CD4-positive, alpha-beta T cell treated with Interleukin-6 for 4 hours (primary cell): ENCODE data around the gene UNC13C.

ENCODE experiments used
- DNase-seq: peaks from one replicate; pipeline ENCODE4 v3.0.0-alpha.2; 2020; ENCODE audit warnings: mixed read lengths

Gene UNC13C

GRCh38 chr15:54026258-54026657 is 48.0 kb downstream of the UNC13C start:
- no peak for DNase-seq

- no peak for DNase-seq
Observed at GRCh38 chr15:54026891-54027290, 48.6 kb downstream of the UNC13C start.

GRCh38 chr15:54029081-54029480 is 50.8 kb downstream of the UNC13C start:
- DNase-seq: no peak

DNA sequence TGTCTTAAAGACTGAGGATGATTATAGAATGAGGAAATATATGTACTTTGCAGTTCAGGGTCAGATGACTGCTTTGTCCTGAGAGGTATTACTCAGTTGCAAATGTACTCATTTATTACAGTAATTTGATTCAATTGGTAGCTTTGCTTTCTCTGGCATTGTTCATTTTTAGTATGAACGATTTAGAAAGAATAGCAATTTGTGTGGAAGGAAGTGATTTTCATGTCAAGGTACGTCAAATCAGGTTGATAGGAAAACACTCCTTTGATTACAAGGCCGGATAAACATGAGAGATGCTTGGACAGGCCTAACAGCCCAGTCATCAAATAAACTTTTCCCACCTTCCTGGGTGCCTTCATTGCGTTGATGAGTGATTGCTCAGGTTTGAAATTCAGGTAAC is 53.8 kb downstream of the UNC13C start:
- no peak for DNase-seq

DNA sequence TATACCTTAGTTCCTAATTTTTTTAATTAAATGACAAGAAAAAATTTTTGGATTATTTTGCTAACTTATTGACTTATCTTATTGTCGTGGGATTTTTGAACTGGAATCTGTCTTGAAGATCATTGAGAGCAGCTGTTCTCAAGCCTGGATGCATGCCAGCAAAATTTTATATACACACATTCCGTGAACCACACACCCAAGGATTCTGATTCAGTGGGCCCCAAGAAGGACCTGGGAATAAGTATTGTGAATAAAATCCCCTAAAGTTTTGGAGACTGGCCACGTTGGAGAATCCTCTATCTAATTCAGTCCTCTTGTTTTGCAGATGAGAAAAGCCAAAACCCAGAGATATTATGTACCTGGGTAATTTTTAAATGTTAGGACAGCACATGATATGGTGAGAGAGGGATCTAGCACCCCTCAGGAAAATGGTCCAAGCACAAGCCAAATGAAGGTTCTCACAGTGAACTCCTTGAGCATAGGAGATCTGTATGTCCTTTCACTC is 55.2 kb downstream of the UNC13C start:
- no peak for DNase-seq

DNA sequence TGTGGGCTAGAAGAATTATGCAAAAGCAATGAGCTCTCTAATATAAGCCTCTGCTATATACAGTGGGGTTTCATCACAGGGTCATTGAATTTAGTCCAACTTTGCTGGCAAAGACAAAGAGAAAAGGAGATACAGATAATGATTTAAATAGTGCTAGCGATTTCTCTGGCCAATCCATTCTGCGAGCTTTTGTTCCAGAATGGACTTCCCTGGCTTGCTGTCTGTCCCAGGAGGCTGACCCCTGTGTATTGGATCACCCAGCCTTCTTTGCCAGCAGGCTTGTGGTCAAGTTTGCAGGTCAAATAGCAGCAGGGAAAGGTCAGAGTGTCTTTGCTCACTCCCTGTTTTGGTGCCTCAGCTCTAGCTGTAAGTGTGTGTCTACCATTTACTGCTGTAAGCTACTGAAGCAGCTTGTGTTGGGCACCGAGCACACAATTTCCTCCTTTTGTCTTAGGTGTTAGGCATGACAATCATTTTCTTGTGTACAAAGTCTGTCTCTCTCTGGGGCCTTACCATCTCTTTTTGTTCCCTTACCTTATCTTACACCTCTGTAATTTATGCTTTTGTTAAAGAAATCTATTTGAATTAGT is 55.7 kb downstream of the UNC13C start:
- DNase-seq: no peak

DNA sequence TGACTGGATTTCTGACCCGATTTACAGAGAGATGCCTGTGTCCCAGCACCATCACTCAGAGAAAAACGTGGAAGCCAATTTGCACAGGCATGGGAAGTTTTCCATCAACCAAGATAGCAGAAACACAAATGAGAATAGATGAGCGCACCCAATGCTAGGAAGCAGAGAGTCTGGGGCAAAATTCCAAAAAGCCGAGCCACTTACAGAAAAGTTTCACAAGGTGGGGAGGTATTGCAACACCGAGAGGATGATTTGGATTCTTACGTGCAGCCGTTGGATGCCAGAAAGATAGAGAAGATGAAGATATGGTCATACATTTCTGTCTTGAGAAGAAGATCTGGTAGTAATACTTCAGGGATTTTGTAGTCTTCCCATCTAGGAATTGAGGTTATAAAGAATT is 57.4 kb downstream of the UNC13C start:
- no peak for DNase-seq

DNA sequence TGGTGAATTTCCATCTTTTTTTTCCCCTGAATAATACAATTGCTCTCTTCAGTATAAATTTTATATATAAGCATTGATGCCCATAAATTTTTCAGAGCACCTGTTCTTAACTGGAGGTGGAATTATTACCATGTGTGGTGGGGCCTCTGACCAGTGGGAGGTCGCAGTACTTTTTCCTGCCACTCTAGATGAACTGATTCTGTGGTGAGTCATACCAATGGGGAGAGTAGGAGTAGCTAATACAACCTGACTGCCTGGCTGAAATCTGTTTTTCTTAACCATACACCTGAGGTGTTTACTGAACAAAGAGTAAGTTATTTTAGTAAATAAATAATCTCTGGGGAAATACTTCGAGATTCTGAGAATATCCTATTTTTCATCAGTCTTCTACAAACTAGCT is 67.2 kb downstream of the UNC13C start:
- DNase-seq: no peak

DNA sequence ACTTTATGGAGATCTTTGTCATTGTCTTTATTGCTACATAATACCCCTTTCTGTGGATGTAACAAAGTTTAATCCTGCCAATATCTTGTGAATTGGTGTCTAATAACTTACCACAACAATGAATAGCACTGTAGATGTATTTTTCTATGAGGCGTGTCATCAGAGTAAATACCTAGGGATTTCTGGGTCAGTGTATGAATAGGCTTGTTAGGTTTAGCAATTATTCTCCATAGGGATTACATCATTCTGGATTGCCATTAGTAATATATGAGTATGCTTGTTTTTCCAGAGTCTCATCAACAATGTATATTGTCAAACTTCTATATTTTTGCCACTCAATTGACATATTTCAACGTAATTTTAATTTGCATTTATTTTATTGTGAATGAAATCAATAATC is 67.9 kb downstream of the UNC13C start:
- no peak for DNase-seq

DNA sequence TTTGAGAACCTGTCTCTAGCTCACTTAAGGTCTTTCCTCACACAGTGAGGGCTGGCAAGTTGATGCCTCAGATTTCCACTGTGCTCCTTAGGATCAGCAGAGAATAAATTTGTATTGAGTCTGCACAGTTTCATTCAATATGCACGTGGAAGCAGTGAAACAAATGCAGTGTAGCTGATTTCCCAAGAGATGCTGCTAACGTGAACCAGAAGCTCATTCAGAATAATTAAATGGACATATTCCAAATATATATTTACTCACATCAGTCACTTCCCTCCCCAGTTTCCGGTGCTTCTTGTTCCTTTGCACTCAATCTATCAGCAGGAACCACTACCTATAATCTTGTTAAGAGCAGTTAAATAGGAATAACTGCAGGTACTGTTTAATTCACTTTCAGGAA is 86.1 kb downstream of the UNC13C start:
- no peak for DNase-seq

- DNase-seq: no peak
Observed at GRCh38 chr15:54066403-54066802, 88.2 kb downstream of the UNC13C start.

- no peak for DNase-seq
Observed at GRCh38 chr15:54082836-54083492, 104.7 kb downstream of the UNC13C start.

DNA sequence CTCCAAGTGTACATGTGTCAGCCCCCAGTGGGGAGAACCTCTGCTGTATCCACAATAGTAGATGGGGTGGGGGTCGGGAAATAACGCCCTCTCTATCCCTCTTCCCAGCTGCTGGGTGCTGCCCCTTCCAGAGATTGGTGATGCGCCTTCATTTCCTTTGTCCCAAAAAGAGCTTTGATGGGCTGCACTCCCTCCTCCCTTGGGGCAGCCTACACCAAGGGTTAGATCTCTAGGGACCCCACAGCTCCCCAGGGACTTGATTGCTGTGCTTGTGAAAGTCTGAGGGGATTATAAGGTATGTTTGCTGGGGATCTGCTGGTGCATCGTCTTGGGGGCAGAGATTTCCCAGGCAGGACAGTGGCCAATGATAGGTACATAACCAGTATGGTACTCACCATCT is 105.3 kb downstream of the UNC13C start:
- DNase-seq: no peak

GRCh38 chr15:54083991-54084390 is 105.8 kb downstream of the UNC13C start:
- no peak for DNase-seq

GRCh38 chr15:54088837-54089236 is 110.6 kb downstream of the UNC13C start:
- DNase-seq: no peak

GRCh38 chr15:54089776-54090175 is 111.5 kb downstream of the UNC13C start:
- no peak for DNase-seq

DNA sequence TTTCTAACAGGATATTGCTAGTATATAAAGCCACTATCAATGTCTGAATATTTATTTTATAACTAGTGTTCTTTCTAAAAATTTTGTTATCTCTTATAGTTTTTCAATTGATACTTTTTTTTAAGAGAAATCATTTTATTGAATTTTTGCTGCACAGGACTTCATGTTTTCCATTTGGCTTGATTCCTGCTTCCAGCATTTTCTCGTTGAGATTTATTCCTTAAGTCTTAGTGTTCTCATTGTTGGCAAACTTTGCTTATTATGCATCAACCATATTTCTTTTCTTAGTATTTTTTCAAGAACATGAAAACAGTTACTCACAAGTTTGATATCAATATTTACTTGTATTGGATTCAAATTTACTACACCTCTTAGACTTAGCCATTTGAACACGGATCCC is 113.4 kb downstream of the UNC13C start:
- DNase-seq: no peak

DNA sequence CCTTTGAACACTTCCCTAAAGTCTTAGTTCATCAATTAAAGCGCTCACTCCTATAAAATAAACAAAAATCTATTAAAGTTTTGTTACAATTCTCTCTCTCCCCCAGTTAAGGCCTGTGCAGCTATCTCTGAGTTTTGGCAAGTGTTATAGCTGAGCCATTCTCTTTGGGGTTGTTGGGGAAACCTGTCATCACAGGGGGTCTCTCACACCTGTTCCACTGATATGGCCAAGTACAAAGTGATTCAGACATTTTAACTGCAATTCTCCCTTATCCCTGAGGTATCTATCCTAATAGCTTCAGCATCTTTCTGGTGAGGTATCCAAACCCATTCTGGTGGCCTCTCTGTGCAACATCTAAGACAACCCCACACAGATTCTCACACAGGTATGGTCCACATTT is 116.4 kb downstream of the UNC13C start:
- DNase-seq: no peak

DNA sequence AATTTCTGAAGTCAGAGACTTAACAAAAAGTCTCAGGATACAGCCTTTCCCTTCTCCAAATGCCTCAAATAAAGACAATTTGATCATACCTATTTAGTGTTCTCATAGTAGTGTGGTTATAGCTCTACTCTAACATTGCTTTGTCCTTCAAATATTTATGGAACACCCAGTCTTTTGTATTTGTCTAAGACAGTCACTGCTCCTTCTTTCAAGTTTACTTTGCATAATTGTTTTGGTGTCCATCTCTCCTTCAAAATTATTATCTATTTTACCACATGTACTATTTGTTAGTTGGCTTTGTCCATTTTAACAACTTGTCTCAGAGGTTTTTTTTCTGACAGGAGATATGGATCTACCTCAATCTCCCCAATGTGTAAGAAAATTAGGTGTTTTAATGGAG is 118.8 kb downstream of the UNC13C start:
- DNase-seq: no peak

GRCh38 chr15:54099010-54099409 is 120.8 kb downstream of the UNC13C start:
- DNase-seq: no peak

DNA sequence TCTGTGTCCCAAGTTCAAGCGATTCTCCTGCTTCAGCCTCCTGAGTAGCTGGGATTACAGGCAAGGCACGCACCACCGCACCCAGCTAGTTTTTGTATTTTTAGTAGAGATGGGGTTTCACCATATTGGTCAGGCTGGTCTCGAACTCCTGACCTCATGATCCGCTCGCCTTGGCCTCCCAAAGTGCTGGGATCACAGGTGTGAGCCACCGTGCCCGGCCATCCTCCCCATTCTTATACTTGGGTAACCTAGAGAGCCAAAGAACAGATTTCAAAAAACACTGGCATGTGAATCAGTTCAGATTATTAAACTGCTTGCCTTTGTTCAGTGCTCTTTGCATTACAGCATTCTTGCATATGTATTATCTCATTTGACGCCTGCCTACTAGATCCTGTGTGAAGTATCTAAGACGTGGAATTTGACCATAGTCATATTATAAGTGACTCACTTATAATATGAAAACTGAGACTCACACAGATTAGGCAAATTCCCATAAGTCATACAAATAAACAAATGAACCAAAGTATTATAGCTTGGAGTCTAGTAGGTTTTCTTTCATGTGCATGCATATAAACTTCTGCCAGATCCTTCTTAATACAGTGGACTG is 123.5 kb downstream of the UNC13C start:
- DNase-seq: no peak

GRCh38 chr15:54102704-54103103 is 124.5 kb downstream of the UNC13C start:
- no peak for DNase-seq

- DNase-seq: no peak
Observed at GRCh38 chr15:54109014-54109413, 130.8 kb downstream of the UNC13C start.

- DNase-seq: no peak
Observed at GRCh38 chr15:54119051-54119450, 140.8 kb downstream of the UNC13C start.
